Measurements from ENCODE around the gene INO80B.
"Not testable (repeated sequence)": the region's sequence is repeated elsewhere in the genome, so short reads cannot be mapped to it uniquely, and the experiment has no call there.

Gene INO80B

GRCh38 chr2:74454654-74455511, at the start of gene INO80B:
Gene INO80B, plus strand, starts transcription at chr2:74455087. Its CDS starts 30 bp downstream, at chr2:74455117.
- DNase-seq (ENCODE audit: low read depth), result peak; percentile 97

- DNase-seq (ENCODE audit: low read depth), result no peak
These were observed 48.9 kb upstream of the INO80B start for GRCh38 chr2:74406035-74406434.

- no peak for DNase-seq (ENCODE audit: low read depth)
These were observed 47.2 kb upstream of the INO80B start for GRCh38 chr2:74407682-74408081.

DNA sequence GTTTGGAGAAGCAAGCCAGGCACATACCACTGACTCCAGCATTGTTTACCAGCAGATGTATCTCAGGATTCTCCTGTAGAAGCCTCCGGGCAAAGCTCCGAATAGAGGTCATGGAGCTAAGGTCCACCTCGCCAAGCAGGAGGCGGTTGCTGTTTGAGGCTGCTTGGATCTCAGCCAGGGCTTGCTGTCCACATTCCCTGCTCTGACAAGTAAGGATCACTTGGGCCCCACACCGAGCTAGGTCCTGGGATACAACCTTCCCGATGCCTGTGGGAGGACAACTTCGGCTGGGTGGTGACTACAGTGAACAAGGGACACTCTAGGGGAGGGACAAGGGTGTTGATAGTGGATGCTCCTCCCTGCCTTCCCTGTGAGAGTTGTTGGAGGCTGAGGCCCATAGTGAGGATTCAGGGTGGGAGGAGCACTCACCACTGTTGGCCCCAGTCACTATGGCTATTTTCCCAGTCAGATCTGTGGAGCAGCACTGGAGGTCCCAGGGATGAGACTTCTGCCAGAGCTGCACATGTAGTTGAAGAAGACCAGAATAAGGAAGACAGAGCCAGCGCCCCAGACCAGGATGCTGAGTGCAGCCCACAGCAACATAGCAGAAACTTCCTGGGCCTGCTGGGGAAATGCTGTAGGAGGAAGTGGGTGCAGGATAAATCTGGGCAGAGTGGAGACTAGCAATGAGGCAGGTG, 41.7 kb upstream of the INO80B start:
- no peak for DNase-seq (ENCODE audit: low read depth)

- no peak for DNase-seq (ENCODE audit: low read depth)
These were observed 40.4 kb upstream of the INO80B start for GRCh38 chr2:74414441-74414840.

DNA sequence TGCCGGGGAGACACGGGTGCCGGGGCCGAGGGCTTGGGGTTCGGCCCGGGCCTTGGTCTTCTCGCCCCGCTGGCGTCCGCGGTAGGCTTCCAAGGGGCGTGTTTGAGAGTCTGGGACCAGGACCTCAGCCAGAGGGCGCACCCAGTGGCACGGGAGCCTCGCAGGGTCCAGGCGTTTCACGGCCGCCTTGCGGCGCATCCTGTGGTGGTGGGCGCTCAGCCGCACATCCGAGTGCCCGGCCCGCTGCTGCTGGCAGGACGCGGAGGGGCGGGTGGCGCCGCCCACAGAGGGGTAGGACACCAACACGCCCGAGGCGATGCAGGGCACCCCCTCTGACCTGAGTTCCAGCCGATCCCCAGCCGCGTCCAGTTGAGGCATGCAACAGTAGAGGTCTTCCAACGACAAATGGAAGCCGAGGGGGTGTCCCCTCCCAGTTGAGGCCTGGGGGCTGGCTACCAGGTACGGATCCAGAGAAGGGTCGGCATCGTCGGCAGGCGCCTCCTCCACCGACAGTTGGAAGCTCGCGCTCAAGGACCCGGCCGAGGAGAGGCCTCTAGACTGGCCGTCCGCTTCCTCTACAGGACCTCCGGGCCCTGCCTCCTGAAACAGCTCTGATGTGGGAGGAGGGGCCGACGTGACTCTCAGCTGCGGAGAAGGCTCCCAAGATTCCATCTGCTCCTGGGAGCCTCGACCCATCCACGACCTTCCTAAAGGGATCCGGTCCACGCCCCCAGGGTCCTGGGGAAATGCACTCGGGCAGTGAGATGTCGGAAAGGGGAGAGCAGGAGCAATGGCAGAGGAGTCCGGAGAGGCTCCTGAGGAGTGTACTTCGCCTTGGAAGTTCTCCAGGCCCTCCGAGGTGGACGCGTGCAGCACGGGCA, 39.8 kb upstream of the INO80B start:
- DNase-seq (ENCODE audit: low read depth), result no peak

GRCh38 chr2:74415762-74416395, 39.0 kb upstream of the INO80B start:
- no peak for DNase-seq (ENCODE audit: low read depth)

- no peak for DNase-seq (ENCODE audit: low read depth)
These were observed 38.1 kb upstream of the INO80B start for GRCh38 chr2:74416778-74417177.

DNA sequence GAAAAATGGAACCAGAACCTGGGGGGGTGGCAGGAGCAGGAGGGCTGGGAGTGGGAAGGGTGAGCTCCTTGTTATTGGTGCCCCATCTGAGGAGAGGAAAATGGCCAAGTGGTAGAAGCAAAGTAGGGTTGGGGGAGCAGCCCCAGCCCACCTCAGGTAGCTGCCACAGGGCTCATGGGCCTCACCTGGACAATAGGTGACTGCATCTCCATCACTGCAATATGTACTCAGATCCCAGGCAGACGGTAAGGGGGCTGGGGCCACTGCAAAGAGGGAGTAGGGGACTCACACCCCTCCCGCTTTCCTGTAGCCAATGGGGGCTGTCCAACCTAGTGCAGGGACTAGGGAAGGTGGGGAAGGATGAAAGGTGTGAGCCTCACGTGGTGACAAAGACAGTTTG, 37.7 kb upstream of the INO80B start:
- no peak for DNase-seq (ENCODE audit: low read depth)

DNA sequence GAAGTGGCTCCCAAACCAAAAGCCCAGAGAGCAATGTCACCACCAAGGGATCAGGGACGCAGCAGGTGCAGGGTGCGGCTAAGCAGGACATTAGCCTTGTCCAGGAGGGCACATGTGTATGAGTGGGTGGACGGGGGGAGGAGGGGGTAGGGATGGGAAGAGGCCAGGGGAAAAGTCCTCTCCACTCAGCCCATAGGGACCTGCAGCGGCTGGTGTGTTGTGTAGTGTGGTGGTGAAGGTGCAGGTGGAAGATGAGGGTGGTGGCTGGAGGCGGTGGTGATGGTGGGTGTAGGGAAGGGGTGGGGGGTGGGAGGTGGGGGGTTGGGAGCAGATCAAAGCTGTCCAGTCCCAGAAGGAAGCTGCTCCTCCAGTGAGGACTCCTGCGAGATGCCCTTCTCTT, 37.1 kb upstream of the INO80B start:
- DNase-seq (ENCODE audit: low read depth), result no peak

- no peak for DNase-seq (ENCODE audit: low read depth)
These were observed 36.6 kb upstream of the INO80B start for GRCh38 chr2:74418312-74418711.

DNA sequence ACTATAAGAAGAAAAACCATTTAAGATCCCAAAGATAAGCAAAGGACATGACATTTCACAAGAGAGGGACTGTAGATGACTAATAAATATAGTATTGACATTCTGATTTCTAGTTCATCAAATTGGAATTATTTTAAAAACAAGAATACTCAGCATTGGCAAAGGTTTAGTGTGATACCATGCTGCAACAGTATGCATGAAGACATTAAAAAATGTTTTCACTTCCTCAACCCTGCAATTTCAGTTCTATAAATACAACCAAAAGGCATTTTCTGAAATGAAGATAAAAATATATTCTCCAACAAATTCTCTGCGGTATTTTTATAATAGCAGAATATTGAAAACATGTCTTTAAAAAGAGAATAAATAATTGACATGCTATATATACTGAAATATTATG, 35.5 kb upstream of the INO80B start:
- no peak for DNase-seq (ENCODE audit: low read depth)

GRCh38 chr2:74420006-74420405, 34.9 kb upstream of the INO80B start:
- DNase-seq (ENCODE audit: low read depth), result no peak

DNA sequence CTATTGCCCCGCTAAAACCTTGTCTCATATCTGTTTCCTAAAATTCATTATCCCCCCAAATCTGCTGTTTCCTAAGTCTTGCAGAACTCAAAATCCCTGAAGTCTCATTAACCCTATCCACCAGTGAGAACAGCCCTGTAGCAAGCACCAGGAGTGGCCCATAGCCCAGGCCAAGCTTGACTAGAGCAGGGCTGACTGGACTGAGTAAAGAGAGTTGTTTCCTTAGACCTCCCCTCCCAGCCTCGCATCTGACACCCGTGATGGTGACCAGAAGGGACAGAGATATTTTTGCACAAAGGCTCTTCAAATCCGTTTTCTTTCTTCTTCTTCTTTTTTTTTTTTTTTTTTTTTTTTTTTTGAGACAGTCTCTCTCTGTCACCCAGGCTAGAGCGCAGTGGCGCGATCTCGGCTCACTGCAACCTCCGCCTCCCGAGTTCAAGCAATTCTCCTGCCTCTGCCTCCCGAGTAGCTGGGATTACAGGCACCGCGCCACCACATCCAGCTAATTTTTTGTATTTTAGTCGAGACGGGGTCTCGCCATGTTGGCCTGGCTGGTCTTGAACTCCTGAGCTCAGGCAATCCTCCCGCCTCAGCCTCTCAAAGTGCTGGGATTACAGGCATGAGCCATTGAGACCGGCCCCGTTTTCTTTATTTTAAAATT, 34.3 kb upstream of the INO80B start:
- DNase-seq (ENCODE audit: low read depth), result not testable (repeated sequence)

DNA sequence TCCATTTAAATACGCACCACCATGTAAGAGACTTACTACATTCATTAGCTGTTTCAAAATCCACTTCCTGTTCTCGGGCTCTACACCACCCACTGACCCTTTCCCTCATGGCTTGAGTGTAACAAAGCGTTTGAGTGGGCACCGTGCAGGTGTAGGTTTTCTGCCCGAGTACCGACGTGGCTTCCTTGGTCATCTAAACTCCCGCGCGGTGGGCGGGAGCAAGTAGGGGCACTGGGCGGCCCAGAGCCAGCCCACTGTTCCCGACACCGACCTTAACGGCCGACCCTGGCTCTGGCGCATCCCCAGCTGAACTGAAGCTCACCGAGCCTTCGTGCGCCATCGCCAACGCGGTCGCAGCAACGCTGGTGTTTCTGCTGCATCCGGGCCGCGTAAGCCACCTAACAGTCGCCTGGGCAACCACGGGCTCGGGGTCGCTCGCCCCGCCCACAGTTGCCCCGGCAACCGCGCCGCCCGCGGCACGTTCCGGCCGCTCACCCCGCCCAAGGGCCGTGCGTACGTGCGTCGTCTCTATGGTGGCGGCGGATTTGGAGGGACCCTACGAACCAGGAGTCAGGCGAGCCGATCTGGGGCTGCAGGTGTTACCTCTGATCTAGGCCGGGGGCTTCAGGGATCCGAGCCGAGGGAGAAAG, 33.5 kb upstream of the INO80B start, which contains the start of the genes C2orf81 and WDR54:
TSS of gene C2orf81 (minus strand) at position 399 of the 650 bp plus-strand sequence. CDS start at position 340, 59 bp downstream.
TSS of gene WDR54 (plus strand) at position 510 of the 650 bp plus-strand sequence. CDS start 424 bp downstream, outside the sequence.
- DNase-seq (ENCODE audit: low read depth), result peak; percentile 68

- DNase-seq (ENCODE audit: low read depth), result no peak
These were observed 31.4 kb upstream of the INO80B start for GRCh38 chr2:74423231-74424095.

DNA sequence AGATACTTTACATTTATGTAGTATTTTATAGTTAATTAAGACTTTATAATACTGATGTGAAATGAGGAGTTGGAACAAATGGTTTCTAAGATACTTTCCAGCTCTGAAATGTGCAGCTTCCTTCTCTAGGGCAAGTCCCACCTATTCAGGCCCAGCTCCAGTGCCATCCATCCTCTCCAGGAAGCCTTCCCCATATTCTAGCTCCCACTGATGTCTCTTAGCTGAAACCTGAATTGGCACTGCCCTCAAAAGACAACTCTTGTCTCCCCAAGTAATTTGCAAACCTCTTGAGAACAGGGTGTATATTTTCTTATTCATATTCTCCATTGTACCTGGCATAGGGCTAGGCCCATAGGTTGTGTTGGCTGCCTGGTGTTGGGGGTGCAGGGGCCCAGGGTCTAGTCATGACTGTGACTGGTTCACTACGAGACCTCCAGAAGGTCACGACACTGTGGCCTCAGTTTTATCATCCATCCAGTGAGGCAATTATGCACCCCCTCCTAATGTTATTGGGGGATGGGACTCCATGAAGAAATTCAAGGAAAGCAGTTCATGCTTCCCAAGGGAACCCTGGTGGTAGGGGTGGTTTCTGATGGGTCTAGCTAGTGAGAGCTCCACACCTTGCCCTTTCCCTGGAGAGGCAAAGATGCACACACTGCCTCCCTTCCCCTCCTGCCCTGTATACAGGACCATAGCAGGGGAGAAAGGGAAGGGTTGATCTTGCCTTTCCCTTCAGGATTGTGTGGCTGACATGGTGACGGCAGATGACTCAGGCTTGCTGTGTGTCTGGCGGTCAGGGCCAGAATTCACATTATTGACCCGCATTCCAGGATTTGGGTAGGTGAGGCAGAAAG, 30.5 kb upstream of the INO80B start:
- no peak for DNase-seq (ENCODE audit: low read depth)

DNA sequence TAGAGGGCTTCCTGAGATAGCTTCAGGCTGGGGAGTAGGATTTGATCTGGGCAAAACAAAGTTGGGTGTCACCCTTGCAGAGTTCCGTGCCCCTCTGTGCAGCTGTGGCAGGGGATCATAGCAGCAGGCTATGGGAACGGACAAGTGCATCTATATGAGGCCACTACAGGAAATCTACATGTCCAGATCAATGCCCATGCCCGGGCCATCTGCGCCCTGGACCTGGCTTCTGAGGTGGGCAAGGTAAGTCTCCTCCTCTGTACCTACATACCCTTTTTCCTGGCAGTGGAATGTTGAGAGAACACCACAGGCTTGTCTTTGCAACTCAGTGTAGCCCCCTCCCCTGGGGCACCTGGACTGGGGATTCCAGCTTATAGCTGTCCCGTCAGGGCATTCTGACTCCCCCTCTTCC, 29.9 kb upstream of the INO80B start:
- no peak for DNase-seq (ENCODE audit: low read depth)

DNA sequence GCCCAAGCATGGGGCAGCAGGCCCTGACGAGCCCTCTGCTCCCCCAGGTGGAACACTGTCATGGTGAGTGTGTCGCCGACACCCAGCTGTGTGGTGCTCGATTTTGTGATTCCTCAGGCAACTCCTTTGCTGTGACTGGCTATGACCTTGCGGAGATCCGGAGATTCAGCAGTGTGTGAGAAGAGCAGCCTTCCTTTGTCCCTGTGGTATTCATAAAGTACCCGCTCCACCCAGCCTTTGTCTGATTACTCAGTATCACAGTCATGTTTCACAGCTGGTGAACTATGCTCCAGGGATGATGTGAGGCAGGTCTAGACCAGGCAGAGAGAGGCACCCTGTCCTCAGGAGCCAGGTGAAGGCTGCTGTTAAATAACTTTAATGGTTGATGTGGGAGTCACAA, 29.4 kb upstream of the INO80B start:
- DNase-seq (ENCODE audit: low read depth), result no peak
